DND-41 (cell line): Measurements from ENCODE around the gene CTSC.

Experiments used
- ATAC-seq: fragments of 200-7000 bp; cut with Tn5 transposase; 3 replicates; pipeline ENCODE4 v1.9.1; 2021; ENCODE audit warnings: low read depth; ENCODE audit not compliant: insufficient read depth
- DNase-seq: peaks from one replicate; pipeline ENCODE4 v3.0.0-alpha.2; 2020
- H2AFZ ChIP-seq: 2 replicates; pipeline ENCODE4 v1.6.0; 2012; ENCODE audit warnings: low read depth, low read length
- H3K27ac ChIP-seq: 2 replicates; pipeline ENCODE4 v1.5.1; 2012; ENCODE audit warnings: low read length, inconsistent platforms
- H3K27me3 ChIP-seq: fragments of 200-600 bp; sonication (generic); 2 replicates; pipeline ENCODE4 v1.6.0; 2012; ENCODE audit warnings: low read length, mild to moderate bottlenecking, inconsistent platforms; ENCODE audit not compliant: insufficient read depth, poor library complexity
- H3K36me3 ChIP-seq: 2 replicates; pipeline ENCODE4 v1.5.1; 2012; ENCODE audit warnings: low read length, inconsistent platforms; ENCODE audit not compliant: insufficient read depth
- H3K4me1 ChIP-seq: 2 replicates; pipeline ENCODE4 v1.5.1; 2012; ENCODE audit warnings: mild to moderate bottlenecking, low read length; ENCODE audit not compliant: insufficient read depth
- H3K4me2 ChIP-seq: 2 replicates; pipeline ENCODE4 v1.6.0; 2012; ENCODE audit warnings: mild to moderate bottlenecking, moderate library complexity, low read length, inconsistent platforms; ENCODE audit not compliant: insufficient read depth
- H3K4me3 ChIP-seq, 2 experiments: fragments of 200-600 bp in 1 of 2; shearing (Covaris generic) in 1 of 2; 2 replicates each; pipeline ENCODE4 v1.5.1; 2012 to 2016; ENCODE audit warnings: inconsistent platforms in 2 of 2, low read length in 2 of 2, mild to moderate bottlenecking in 2 of 2, low read depth in 1 of 2, moderate library complexity in 1 of 2
- H3K79me2 ChIP-seq: 2 replicates; pipeline ENCODE4 v1.6.0; 2012; ENCODE audit warnings: low read length, inconsistent platforms; ENCODE audit not compliant: insufficient read depth
- H3K9ac ChIP-seq: 2 replicates; pipeline ENCODE4 v1.6.0; 2012; ENCODE audit warnings: low read depth, mild to moderate bottlenecking, inconsistent platforms, low read length, moderate library complexity
- H3K9me3 ChIP-seq: 2 replicates; pipeline ENCODE4 v1.5.1; 2012; ENCODE audit warnings: low read length, moderate library complexity, mild to moderate bottlenecking, inconsistent platforms; ENCODE audit not compliant: insufficient read depth, severe bottlenecking
- H4K20me1 ChIP-seq: 2 replicates; pipeline ENCODE4 v1.6.0; 2012; ENCODE audit warnings: low read length; ENCODE audit not compliant: insufficient read depth
- CTCF ChIP-seq: IDR thresholded peaks from 2 replicates; pipeline ENCODE4 v1.5.1; 2012; ENCODE audit warnings: borderline replicate concordance, low read length, moderate library complexity, mild to moderate bottlenecking; ENCODE audit not compliant: poor library complexity, severe bottlenecking; ENCODE audit errors: extremely low read depth
- EZH2 ChIP-seq: IDR thresholded peaks from 3 replicates; pipeline ENCODE4 v1.6.1; 2012; ENCODE audit warnings: borderline replicate concordance, low read depth, mild to moderate bottlenecking, moderate library complexity, low read length, inconsistent platforms; ENCODE audit not compliant: severe bottlenecking

CTSC gene

GRCh38 chr11:88367310-88367709 is 29.8 kb upstream of the CTSC start:
- Histone ChIP-seq H3K27ac (peak overlapping the region; percentile 64), H3K9me3 (no peaks in the 10 kb centered on the region), H3K9ac (0 out of 2 replicates have a peak overlapping the region, but pooled peaks have one; percentile 18), H4K20me1 (no peaks in the 10 kb centered on the region), H3K36me3 (no peaks in the 10 kb centered on the region), H3K27me3 (no peaks in the 10 kb centered on the region), H3K79me2 (no peaks in the 10 kb centered on the region), H3K4me3 (no peak overlapping the region), H3K4me2 (peak overlapping the region; percentile 46), H2AFZ (peak overlapping the region; percentile 56; the same call in 1 of the 2 replicates), H3K4me1 (peaks cover 38% of the 10 kb centered on the region)
- DNase-seq (peak; percentile 73), ATAC-seq (peak; percentile 95)
- no peak for TF ChIP-seq CTCF
- TF ChIP-seq EZH2, result no peak

- Histone ChIP-seq H2AFZ (no peak overlapping the region), H3K9me3 (no peaks in the 10 kb centered on the region), H3K27ac (no peak overlapping the region), H4K20me1 (no peaks in the 10 kb centered on the region), H3K27me3 (no peaks in the 10 kb centered on the region), H3K79me2 (no peaks in the 10 kb centered on the region), H3K36me3 (no peaks in the 10 kb centered on the region), H3K4me3 (no peak overlapping the region), H3K9ac (no peak overlapping the region), H3K4me1 (peaks cover 48% of the 10 kb centered on the region), H3K4me2 (no peak overlapping the region)
- ATAC-seq (no peak), DNase-seq (no peak)
- TF ChIP-seq EZH2 (no peak), CTCF (no peak)
Measured at GRCh38 chr11:88363648-88364065, 26.1 kb upstream of the CTSC start.

GRCh38 chr11:88363004-88363403 is 25.5 kb upstream of the CTSC start:
- H4K20me1 ChIP-seq, result no peaks in the 10 kb centered on the region
- no peak for DNase-seq
- ATAC-seq, result no peak
- H3K4me1 ChIP-seq, result peaks cover 43% of the 10 kb centered on the region
- H3K9ac ChIP-seq, result no peak overlapping the region
- no peak overlapping the region for H3K27ac ChIP-seq
- no peak overlapping the region for H2AFZ ChIP-seq
- H3K9me3 ChIP-seq, result no peaks in the 10 kb centered on the region
- no peak overlapping the region for H3K4me2 ChIP-seq
- H3K79me2 ChIP-seq, result no peaks in the 10 kb centered on the region
- H3K27me3 ChIP-seq, result no peaks in the 10 kb centered on the region
- no peak overlapping the region for H3K4me3 ChIP-seq
- TF ChIP-seq CTCF (no peak), EZH2 (no peak)
- H3K36me3 ChIP-seq, result no peaks in the 10 kb centered on the region

GRCh38 chr11:88360141-88360540 is 22.6 kb upstream of the CTSC start:
- peak overlapping the region; percentile 61 for H3K27ac ChIP-seq
- no peak overlapping the region for H3K4me3 ChIP-seq
- no peak overlapping the region for H3K9ac ChIP-seq
- no peaks in the 10 kb centered on the region for H3K79me2 ChIP-seq
- H3K4me1 ChIP-seq, result peaks cover 48% of the 10 kb centered on the region
- TF ChIP-seq EZH2, result no peak
- TF ChIP-seq CTCF, result no peak
- peak overlapping the region; percentile 37 for H3K4me2 ChIP-seq
- H4K20me1 ChIP-seq, result no peaks in the 10 kb centered on the region
- DNase-seq, result no peak
- H3K27me3 ChIP-seq, result no peaks in the 10 kb centered on the region
- H2AFZ ChIP-seq, result no peak overlapping the region
- no peaks in the 10 kb centered on the region for H3K9me3 ChIP-seq
- no peak for ATAC-seq
- no peaks in the 10 kb centered on the region for H3K36me3 ChIP-seq
